Measurements from ENCODE around the gene WDR62.
A peak's percentile ranks its signal among the peaks of the same experiment; 100 is the strongest.

WDR62 gene

GRCh38 chr19:36054733-36055686 is at the start of gene WDR62:
WDR62 (plus strand) TSS chr19:36054897; CDS start chr19:36054972, 75 bp downstream.
- DNase-seq, result peak; percentile 96

- DNase-seq, result no peak
These were observed 47.7 kb upstream of the WDR62 start for GRCh38 chr19:36006955-36007354.

GRCh38 chr19:36008336-36008978 is 46.2 kb upstream of the WDR62 start, which contains the start of gene SYNE4:
SYNE4 (minus strand) TSS chr19:36008813; CDS start chr19:36008681, 132 bp downstream.
- no peak for DNase-seq

GRCh38 chr19:36009220-36009619 is 45.5 kb upstream of the WDR62 start:
- no peak for DNase-seq

GRCh38 chr19:36009633-36010379 is 44.9 kb upstream of the WDR62 start:
- DNase-seq, result no peak

- no peak for DNase-seq
These were observed 44.3 kb upstream of the WDR62 start for GRCh38 chr19:36010402-36010801.

- DNase-seq, result no peak
These were observed 41.3 kb upstream of the WDR62 start for GRCh38 chr19:36013280-36014011.

- peak; percentile 100 for DNase-seq
These were observed 40.4 kb upstream of the WDR62 start, which contains the start of gene ALKBH6 for GRCh38 chr19:36014012-36014924. ALKBH6 (minus strand) TSS chr19:36014213; CDS start chr19:36013397, 816 bp downstream.

GRCh38 chr19:36019061-36019670 is 35.5 kb upstream of the WDR62 start:
- no peak for DNase-seq

- no peak for DNase-seq
These were observed 31.3 kb upstream of the WDR62 start for GRCh38 chr19:36023432-36023831.

GRCh38 chr19:36025541-36025940 is 29.2 kb upstream of the WDR62 start:
- DNase-seq, result no peak

GRCh38 chr19:36026091-36026876 is 28.4 kb upstream of the WDR62 start:
- no peak for DNase-seq

- DNase-seq, result no peak
These were observed 27.0 kb upstream of the WDR62 start for GRCh38 chr19:36027696-36028095.

- no peak for DNase-seq
These were observed 26.2 kb upstream of the WDR62 start for GRCh38 chr19:36028313-36029041.

GRCh38 chr19:36030264-36031148 is 24.2 kb upstream of the WDR62 start:
- DNase-seq, result peak; percentile 59

- no peak for DNase-seq
These were observed 23.4 kb upstream of the WDR62 start for GRCh38 chr19:36031308-36031707.

GRCh38 chr19:36032251-36033104 is 22.2 kb upstream of the WDR62 start, which contains the start of gene CLIP3:
CLIP3 (minus strand) TSS chr19:36032873; CDS start chr19:36032357, 516 bp downstream.
- DNase-seq, result no peak

Data from 8988T (cell line).